GM18909 (cell line): ENCODE measurements around the gene MAZ.
"Not testable (repeated sequence)": the region's sequence is repeated elsewhere in the genome, so short reads cannot be mapped to it uniquely, and the experiment has no call there.

Experiments
- ATAC-seq: cut with Tn5 transposase; IDR thresholded peaks from one replicate; pipeline ENCODE4 v1.9.1; 2021; ENCODE audit warnings: mild to moderate bottlenecking; ENCODE audit not compliant: unreplicated experiment, poor library complexity

MAZ gene

DNA sequence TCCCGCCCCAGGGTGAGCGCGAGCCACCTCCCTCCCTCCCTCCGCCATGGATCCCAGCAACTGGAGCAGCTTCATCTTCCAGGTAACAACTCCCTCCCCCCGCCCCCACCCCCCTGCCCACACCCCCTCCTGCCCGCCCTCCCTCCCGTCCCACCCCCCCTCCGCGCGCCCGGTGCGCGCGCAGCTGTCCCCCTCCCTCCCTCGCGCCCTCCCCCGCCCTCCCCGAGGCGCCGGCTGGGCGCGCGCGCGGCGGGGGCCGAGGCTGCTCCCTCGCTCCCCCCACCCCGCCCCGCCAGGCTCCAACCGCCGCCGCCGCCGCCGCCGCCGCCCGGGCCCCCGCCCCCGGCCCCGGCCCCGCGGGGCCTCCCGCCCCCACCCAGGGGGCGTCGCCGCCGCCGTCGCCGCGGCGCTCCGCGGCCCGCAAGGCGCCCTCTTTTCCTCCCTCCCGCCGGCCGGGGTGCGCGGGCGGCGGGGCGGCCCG lies at the start of gene MAZ:
Gene MAZ (plus strand): TSS at position 431 of the 481 bp plus-strand sequence. CDS start 173 bp downstream, outside the sequence.
- no peak for ATAC-seq

DNA sequence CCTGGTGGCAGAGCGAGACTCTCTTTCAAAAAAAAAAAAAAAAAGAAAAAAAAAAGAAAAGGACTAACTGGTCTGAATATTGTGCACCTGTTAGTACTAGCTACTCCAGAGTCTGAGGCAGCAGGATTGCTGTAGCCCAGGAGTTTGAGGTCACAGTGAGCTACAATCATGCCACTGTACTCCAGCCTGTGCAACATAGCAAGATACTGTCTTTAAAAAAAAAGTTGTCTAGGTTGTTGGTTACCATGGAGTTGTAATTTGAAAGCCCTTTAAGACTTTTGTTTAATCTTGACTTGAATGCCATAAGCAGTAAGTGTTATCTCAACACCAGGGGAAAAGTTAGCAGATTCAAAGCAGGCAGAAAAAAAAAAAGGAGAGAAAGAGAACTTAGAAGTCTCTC lies 49.7 kb upstream of the MAZ start:
- ATAC-seq: no peak

DNA sequence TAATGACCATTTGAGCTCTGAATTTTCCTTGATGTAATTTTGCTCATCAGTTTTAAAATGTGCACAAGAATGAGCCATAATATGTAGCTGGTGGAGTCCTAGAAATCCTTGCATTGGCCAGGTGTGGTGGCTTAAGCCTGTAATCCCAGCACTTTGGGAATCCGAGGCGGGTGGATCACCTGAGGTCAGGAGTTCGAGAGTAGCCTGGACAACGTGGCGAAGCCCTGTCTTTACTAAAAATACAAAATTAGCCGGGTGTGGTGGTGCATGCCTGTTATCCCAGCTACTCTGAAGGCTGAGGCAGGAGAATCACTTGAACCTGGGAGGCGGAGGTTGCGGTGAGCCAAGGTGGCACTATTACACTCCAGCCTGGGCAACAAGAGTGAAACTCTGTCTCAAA lies 49.2 kb upstream of the MAZ start:
- not testable (repeated sequence) for ATAC-seq

DNA sequence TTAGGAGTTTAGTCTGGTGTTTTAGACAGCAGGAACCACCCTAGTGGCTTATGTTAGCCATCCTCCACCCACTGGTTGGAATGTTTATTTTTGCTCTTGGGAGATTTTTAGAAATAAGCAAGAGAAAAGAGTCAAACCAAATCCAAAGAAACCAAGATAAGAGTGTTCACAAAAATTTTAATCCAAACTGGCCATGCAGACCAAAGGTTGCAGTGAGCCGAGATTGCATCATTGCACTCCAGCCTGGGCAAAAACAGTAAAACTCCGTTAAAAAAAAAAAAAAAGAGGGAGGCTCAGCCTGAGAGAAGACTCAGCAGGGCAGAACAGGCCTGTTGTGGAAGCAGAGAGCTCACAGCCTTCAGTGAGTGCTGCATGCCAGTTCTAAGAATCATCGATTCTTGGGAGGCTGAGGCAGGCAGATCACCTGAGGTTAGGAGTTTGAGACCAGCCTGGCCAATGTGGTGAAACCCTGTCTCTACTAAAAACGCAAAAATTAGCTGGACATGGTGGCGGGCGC lies 48.3 kb upstream of the MAZ start:
- no peak for ATAC-seq

DNA sequence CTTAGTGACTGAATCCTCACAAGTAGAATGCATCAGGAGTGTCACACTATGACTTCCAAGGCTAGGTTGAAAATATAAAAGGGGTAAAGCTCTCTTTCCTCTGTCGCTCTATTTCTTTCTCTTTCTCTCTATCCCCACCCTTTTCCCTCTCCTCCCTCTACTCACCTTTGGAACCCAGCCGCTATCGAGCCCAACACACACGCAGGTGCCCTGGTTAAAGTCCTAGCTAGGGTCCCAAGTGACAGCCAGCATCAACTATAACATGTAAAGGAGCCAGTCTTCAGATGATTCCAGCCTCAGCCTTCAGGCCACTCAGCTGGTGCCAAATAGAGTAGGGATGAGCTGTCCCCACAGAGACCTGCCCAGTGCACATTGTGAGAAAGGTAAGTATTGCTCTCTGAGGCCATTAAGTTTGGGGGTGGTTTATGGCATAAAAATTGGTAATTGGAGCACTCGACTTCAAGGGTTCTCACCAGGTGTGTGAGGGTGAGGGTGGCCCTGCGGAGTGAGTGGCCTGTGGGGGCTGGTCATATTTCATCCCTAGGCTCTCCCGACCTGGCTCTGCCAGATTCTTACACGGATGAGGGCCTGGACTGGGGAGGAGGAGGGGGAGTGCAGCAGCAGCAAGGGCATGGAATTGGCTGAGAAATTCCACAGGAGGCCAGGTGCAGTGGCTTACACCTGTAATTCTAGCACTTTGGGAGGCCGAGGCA lies 45.6 kb upstream of the MAZ start:
- no peak for ATAC-seq

DNA sequence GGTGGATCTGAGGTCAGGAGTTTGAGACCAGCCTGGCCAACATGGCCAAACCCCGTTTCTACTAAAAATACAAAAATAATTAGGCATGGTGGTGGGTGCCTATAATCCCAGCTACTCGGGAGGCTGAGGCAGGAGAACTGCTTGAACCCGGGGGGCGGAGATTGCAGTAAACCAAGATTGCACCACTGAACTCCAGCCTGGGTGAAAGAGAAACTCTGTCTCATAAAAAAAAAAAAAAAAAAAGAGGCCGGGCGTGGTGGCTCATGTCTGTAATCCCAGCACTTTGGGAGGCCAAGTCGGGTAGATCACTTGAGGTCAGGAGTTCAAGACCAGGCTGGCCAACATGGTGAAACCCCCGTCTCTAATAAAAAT lies 45.1 kb upstream of the MAZ start:
- ATAC-seq: not testable (repeated sequence)

DNA sequence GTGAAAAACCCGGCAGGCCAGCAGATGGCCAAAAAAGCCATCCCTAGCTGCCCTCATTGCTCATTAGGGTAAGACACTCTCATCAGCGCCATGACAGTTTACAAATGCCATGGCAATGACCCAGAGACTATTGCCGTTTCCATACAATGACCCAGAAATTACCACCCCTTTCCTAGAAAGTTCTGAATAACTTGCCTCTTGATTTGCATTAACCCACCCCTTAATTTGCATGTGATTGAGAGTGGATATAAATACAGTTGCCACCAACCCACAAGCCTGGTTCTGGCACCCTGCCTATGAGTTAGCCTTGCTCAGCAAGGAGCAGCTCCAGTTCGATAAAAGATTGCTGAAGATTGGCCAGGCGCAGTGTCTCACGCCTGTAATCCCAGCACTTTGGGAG lies 44.4 kb upstream of the MAZ start:
- ATAC-seq: no peak

DNA sequence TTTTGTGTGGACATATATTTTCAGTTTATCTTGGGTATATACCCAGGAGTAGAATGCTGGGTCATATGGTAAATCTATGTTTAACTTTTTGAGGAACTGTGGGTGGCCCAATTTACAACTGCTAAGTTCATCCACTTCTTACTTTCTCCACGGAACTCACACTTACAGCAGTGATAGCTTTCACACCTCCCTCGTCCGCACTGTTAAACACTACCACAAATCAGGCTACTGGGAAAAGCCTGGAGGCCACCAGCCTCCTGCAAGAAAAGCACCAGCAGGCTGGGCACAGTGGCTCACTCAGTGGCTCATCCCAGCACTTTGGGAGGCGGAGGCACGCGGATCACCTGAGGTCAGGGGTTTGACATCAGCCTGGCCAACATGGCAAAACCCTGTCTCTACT lies 43.0 kb upstream of the MAZ start:
- no peak for ATAC-seq

DNA sequence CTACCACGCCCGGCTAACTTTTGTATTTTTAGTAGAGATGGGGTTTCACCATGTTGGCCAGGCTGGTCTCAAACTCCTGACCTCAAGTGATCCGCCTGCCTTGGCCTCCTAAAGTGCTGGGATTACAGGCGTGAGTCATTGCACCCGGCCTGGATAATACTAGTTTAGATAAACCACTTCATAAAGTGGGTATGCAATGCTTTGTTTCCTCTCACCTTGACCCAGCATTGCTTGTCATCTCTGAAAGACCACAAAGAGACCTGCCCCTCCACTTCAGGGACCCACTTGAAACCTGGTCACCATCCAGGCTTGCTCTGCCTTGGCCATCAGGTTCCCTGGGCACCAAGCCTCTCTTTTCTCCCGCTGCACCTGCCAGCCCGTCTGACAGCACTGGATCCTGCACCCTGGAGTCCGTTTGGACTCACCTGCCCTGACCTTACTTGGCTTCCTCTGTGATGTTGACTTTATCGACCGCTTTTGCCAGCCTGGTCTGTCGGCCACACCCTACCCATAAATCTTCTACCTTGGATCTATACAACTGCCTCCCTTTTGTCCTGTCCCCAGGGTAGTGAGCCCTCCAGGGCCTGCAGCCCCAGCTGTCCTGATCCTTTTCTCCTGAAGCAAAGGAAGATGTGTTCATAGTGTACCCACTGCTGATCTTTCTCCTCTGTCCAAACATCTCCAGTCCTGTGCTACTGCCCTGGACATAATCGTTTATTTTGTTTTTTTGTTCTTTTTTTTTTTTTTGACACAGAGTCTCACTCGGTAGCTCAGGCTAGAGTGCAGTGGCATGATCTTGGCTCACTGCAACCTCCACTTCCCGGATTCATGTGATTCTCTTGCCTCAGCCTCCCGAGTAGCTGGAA lies 40.9 kb upstream of the MAZ start:
- no peak for ATAC-seq

DNA sequence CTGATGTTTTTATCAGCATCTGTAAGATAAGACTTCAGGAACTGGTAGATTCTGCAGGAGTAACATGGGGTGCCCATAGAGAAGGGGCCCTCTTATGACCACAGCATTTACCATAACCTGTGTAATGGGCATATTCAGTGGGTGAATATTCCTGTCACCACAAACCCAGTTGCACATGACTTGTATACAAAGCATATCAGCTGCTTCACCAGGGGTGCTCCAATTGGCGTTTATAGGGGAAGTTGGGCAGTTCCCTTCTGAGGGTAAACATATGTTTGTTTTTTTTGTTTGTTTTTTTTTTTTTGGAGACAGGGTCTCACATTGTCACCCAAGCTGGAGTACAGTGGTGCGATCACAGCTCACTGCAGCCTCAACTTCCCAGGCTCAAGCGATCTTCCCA lies 39.8 kb upstream of the MAZ start:
- no peak for ATAC-seq

DNA sequence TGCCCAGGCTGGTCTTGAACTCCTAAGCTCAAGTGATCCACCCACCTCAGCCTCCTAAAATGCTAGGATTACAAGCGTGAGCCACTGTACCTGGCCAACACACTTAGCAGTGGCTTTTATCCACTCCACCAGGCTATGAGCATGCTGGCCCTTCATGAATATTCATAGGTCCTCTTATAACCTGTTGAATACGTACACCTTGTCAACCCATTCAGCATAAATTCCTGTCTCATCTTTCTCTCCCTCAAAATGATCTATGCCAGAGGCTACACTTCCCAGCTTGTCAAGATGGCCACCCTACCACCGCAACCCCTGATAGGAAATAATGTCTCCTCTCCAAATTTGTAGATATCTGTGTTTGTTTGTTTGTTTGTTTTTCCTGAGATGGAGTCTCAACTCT lies 39.3 kb upstream of the MAZ start:
- no peak for ATAC-seq

DNA sequence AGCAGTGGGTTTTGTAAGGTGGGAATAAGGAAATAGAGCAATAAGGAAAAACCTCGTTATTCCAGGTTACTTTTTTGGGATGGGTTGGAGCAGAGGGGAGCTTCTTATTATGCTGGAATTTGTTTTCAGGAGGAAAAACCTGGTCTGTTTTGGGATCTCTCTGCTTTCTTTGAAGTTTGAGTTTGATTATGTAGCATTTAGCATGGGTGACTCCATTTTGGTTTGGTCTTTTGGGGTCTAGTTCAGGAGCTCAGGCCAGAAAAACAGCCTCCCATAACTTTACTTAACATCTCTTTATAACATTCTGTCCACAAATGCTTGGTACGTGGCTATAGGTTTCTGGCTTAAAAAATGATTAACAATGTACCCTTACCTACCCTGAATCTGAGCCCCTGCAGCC lies 36.8 kb upstream of the MAZ start:
- no peak for ATAC-seq

DNA sequence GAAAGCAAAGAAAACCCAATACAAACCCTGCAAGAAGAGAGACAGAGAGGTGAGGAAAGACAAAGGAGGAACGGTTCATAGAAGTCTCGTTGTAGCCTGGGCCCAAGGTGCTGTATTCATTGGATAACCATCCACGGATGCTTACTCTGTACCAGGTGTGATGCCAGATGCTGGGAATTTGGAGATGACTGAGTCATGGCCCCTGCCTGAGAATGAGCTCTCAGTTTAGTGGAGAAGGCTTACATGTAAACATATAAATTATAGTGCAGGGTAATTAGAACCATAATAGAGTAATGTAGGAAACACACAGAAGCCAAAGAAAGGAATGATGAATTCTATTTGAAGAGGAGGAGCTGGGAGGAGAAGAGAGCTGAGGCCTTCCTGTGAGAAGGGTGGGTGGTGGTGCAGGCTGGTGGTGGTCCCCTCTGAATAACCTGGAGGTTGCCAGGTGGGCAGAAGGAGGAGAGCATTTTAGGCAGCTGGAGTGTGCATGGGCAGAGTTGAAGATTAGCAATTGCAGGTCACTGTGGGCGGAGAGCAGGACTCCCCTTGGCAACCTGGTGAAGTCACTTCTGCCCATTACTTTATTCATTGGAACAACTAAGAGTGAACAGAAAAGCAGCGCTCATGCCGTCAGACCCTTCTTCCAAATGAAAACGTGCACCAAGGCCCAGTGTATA lies 35.9 kb upstream of the MAZ start:
- no peak for ATAC-seq

DNA sequence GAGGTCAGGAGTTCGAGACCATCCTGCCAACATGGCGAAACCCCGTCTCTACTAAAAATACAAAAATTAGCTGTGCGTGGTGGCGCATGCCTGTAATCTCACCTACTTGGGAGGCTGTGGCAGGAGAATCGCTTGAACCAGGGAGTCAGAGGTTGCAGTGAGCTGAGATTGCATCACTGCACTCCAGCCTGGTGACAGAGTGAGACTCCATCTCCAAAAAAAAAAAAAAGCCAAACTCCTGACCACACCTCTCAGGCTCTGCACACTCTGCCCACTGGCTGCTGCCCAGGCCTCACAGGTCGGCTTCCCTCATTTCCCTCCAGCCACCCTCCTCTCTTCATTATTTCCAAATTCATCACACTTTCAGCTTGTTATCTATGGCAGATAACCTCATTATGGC lies 34.0 kb upstream of the MAZ start:
- ATAC-seq: not testable (repeated sequence)

DNA sequence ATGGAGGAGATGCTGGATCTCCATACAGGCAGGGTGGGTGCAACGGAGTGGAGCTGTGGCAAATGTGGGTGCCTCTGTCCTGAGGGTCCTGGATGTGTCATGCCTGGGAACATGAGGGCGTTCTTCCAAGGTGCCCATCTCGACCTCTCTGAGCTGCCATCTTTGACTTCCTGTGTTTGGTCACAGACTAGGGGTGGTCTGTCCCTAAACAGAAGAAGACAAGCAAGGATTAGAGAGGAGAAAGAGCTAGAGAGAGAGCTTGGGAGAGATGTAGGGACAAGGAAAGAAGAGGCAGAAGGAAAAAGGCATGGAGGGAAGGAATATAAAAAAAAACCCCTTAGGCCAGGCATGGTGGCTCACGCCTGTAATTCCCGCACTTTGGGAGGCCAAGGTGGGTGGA lies 31.6 kb upstream of the MAZ start:
- ATAC-seq: no peak

DNA sequence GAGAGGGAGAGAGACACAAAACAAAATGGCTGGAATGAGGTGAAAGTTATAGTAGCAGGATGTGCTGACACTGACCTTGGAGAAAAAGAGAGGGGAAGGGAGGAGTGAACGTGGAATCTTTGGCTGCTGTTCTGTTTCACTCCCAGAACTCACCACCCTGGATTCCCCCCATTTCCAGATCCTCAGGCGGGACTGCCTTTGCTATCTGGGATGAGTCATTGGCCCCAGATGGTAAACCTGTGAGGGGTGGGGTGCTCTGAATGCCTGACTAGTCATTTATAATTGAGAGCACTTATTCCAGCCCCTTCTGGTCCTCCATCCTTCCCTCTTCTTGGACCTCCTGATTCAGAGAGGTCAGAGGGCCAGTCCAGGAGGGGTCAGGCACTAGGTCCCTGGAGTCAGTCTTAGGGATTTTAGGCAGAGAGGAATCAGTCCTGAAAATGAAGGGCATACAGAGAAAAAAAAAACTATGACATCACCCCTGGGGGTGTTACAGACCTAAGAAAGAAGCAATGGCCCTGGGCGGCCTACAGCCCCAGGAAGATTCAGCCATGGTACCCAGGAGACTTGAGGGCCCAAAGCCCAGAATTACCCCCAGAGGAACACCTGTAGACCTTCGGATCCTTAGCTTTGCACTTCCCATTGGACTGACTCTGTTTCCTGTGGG lies 30.5 kb upstream of the MAZ start:
- ATAC-seq: no peak

DNA sequence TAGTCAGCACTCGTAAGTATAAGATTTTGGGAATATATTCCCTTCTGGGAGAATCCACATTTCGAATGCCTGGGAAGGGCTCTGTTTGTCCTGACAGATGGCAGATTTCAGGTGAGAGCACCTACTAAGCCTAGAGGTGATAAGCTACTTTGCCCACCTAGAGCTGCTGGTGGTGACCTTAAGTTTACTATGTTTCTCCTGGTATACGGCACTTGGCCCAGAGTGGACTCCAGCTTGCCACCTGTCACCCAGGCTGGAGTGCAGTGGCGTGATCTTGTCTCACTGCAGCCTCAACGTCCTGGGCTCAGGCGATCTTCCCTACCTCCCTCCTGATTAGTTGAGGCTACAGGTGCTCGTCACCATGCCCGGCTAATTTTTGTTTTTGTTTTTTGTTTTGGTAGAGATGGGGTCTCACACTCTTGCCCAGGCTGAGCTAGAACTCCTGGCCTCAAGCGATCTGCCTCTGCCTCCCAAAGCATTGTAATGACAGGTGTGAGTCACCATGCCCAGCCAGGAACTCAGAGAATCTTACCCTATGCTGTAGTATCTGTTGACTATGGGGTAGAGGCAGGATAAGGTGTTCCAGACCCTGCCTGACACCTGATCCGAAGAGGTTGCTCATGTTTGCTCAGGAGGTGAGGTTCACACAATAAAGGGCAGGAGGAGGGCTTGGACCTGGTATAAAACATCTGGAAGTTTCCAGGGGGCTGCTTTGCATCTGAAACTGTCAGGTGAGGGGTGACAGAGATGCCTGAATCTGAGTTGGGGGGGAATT lies 28.6 kb upstream of the MAZ start, which contains the start of gene ZG16:
Gene ZG16 (plus strand): TSS at position 681 of the 775 bp plus-strand sequence. CDS start 1,011 bp downstream, outside the sequence.
- no peak for ATAC-seq

DNA sequence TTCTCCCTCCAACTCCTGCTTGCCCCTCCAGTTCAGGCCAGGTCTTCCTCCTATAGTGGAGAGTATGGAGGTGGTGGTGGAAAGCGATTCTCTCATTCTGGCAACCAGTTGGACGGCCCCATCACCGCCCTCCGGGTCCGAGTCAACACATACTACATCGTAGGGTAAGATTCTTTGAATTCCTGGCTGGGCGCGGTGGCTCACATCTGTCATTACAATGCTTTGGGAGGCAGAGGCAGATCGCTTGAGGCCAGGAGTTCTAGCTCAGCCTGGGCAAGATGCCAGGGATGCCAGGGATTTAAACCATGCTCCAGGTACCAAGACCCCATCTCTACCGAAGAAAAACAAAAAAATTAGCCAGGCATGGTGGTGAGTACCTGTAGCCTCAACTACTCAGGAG lies 26.9 kb upstream of the MAZ start:
- ATAC-seq: no peak
